HG03460 (cell line): ENCODE data around the gene PELI2.

Experiments used
- ATAC-seq: cut with Tn5 transposase; IDR thresholded peaks from one replicate; pipeline ENCODE4 v1.9.1; 2021; ENCODE audit not compliant: unreplicated experiment

PELI2 gene

GRCh38 chr14:56333359-56334292 is 215.4 kb downstream of the PELI2 start:
- ATAC-seq = no peak

GRCh38 chr14:56334458-56334857 is 216.2 kb downstream of the PELI2 start:
- ATAC-seq = no peak

- no peak for ATAC-seq
Measured at GRCh38 chr14:56338674-56339073, 220.5 kb downstream of the PELI2 start.

- peak; percentile 72 for ATAC-seq
Measured at GRCh38 chr14:56339855-56340701, 221.9 kb downstream of the PELI2 start.

- no peak for ATAC-seq
Measured at GRCh38 chr14:56340932-56341331, 222.7 kb downstream of the PELI2 start.

GRCh38 chr14:56341766-56342493 is 223.7 kb downstream of the PELI2 start:
- peak; percentile 48 for ATAC-seq

- ATAC-seq = peak; percentile 27
Measured at GRCh38 chr14:56342494-56342942, 224.3 kb downstream of the PELI2 start.

- no peak for ATAC-seq
Measured at GRCh38 chr14:56349960-56350359, 231.7 kb downstream of the PELI2 start.
